Coronary artery (tissue), 2 donors: ENCODE results near the gene GRIK3.

Experiments
- DNase-seq: peaks from one replicate; pipeline ENCODE4 v3.0.0-alpha.2; 2017; ENCODE audit warnings: low spot score
- H3K27ac ChIP-seq, 2 donors: fragments of 200-600 bp; sonication (generic); one replicate each; pipeline ENCODE4 v1.5.1; 2016 to 2019
- H3K4me3 ChIP-seq: fragments of 200-600 bp; sonication (generic); 2 replicates; pipeline ENCODE4 v1.5.1; 2016; ENCODE audit warnings: mild to moderate bottlenecking, moderate library complexity
- CTCF ChIP-seq: fragments of 200-600 bp; sonication (generic); IDR thresholded peaks from one replicate; pipeline ENCODE4 v1.5.1; 2019; ENCODE audit warnings: antibody characterized with exemption

GRIK3 gene

DNA sequence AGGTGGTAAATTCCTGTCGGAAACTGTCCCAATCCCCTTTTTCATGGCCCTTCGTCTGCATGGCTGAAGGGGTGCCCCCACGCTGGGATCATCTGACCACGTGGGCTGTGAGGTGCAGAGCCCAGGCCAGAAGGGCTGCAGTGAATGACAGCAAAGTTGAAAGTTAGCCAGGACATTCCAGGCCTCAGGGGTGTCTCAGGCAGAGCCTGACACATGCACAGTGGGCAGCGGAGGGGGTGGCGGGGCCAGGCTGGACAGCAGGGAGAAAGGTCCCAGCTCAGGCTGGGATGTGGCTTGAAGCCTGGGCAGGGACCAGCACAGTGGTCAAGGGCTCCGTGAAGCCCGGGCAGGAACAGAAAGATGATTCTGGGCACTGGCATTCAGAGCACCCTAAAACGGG, 49.6 kb downstream of the GRIK3 start:
- no peak for DNase-seq
- Histone ChIP-seq H3K27ac (no peak overlapping the region), H3K4me3 (no peak overlapping the region)
- TF ChIP-seq CTCF = no peak

GRCh38 chr1:36984026-36984425, 50.3 kb downstream of the GRIK3 start:
- no peak for DNase-seq
- no peak overlapping the region for H3K4me3 ChIP-seq
- no peak for TF ChIP-seq CTCF
- no peak overlapping the region for H3K27ac ChIP-seq

DNA sequence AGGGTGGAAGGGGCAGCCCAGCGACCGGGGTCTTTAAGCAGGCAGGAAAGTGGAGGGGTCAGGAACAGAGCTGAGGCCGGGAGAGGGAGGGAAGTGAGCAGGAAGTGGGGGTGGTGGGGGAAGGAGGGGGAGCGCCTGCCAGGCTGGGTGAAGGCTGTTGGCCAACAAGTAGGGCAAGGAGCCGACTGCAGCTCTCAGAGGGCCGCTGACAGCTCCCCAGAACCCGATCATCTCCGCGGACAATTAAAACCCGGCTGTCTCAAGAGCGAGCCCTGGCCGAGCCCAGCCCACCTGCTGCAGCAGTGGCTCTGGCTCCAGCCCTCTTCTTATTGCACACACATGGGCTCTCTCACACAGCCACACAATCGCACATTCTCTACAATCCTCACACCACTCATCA, 51.6 kb downstream of the GRIK3 start:
- TF ChIP-seq CTCF = no peak
- Histone ChIP-seq H3K27ac (no peak overlapping the region), H3K4me3 (no peak overlapping the region)
- no peak for DNase-seq

DNA sequence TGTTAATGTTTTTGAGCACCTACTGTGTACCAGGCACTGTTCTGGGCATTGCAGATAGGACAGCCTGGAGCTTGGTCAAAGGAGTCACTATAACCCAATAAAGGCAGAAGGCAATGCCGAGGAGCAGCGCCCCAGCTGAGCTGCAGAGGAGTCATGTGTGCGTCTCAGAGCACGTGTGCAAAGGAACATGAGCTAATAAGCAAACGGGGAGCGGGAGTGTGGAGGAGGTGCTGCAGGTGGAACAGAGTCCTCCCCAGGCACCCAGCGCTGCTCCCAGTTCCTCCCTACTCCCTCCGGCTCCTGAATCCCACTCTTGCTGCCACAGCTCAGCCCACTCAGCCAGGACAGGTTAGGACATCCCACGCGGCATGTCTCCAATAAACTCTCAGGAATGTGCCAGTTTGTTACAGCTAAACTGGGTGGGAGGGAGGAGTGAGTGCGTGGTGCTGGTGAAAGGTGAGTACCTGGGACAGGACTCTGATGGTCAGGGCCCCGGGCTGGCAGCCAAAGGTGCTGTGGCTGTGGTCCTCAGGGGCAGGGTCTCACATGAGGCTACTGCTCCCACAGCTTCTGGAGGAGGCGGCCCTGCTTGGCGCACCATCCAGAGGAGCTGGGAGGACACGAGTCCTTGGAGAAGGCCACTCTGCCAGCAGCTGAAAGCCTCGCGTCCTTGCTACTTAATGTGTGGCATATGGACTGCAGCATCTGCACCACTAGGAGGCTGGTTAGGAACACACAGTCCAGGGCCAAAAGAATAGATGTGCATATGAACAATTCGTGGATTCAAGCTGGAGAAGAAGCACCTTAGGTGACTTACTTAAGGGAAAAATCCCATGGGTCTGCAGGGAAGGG, 52.3 kb downstream of the GRIK3 start:
- Histone ChIP-seq H3K4me3 (no peak overlapping the region), H3K27ac (no peak overlapping the region)
- no peak for TF ChIP-seq CTCF
- no peak for DNase-seq

DNA sequence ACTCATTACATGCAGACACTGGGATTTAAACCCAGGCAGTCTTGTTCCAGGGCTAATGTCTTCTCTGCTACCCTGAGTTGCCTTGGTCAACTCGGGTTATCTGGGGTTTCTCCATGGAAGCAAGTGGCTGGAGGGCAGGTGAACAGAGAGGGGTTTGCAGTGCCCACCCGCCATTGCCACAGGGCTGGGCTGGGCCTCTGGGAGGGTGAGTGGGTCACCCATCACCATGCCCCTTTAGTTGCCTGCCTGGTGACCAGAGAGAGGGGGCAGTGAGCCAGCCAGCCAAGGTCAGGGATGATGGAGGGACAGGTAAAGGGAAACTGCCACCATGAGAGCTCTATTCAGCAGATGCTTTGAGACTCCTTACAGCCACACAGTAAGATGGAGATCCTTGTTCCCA, 53.2 kb downstream of the GRIK3 start:
- DNase-seq = no peak
- no peak overlapping the region for H3K27ac ChIP-seq

DNA sequence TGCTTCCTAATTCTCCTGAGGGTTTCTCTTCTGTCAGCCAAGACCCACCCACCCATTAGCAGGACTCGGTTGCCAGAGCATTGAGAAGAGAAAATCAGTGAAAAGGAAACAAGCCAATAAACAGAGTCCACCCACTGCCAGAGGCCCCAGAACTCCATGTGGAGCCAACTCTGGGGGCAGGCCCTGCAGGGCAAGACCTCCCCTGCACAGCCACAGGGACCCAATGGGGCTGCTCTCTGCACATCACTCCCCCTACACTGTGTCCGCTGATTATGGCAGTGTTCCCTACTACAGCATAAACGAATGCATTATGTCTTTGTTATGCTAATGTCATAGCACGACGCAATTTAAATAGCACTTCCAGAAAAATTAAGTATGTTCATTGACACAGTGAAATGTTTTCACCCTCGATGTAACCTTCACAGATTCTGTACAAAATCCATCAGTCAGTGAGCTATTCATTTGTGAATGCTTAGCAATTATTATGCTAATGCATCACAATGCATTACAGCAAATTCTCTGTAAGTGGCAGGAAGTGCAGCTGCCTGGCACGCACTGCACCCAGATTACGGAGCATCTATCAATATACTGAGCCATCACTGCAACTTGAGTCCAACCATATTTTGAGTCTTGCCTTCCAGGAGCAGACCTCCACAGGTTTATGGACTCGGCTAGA, 56.4 kb downstream of the GRIK3 start:
- H3K27ac ChIP-seq = no peak overlapping the region
- H3K4me3 ChIP-seq = no peak overlapping the region
- DNase-seq = no peak
- no peak for TF ChIP-seq CTCF

More for the DNA sequence above, 53.2 kb downstream of the GRIK3 start:
- TF ChIP-seq CTCF = no peak
- no peak overlapping the region for H3K4me3 ChIP-seq

- Histone ChIP-seq H3K27ac (no peak overlapping the region), H3K4me3 (no peak overlapping the region)
- DNase-seq = no peak
- TF ChIP-seq CTCF = no peak
Observed at GRCh38 chr1:36975642-36976041, 58.7 kb downstream of the GRIK3 start.
